Measurements from ENCODE around the gene RDX. TPM values are rescaled to one million over a fixed set of nuclear protein-coding genes. Genes with fewer than 3 reads are reported as not detected.
A peak's percentile ranks its signal among the peaks of the same experiment; 100 is the strongest.
"Not testable (repeated sequence)": the region's sequence is repeated elsewhere in the genome, so short reads cannot be mapped to it uniquely, and the experiment has no call there.

RDX gene
- total RNA-seq, 4 donors from 2014 or later: 35.3 to 62.9 (median 51.7) TPM

GRCh38 chr11:110219006-110219785 lies 77.2 kb downstream of the RDX start:
- TF ChIP-seq POLR2A (IDR thresholded peaks at IDR 0.05) (no peak), CTCF (IDR thresholded peaks at IDR 0.05) (no peak)
- 93 to 94% methylated on average over 4 of the region's 4 CpGs for WGBS, 2 donors
- intact Hi-C loops (cut with DNase I): no loop called here

GRCh38 chr11:110217936-110218335 lies 78.5 kb downstream of the RDX start:
- DNase-seq: no peak
- Histone ChIP-seq H3K36me3 (peaks cover 0 to 9% (median 0%) of the 10 kb centered on the region in 3 donors), H3K27me3 (no peaks in the 10 kb centered on the region), H3K4me3 (no peak overlapping the region), H3K9me3 (no peaks in the 10 kb centered on the region), H3K27ac (no peak overlapping the region), H3K4me1 (no peaks in the 10 kb centered on the region)
- TF ChIP-seq POLR2A (IDR thresholded peaks at IDR 0.05): no peak
- no peak for TF ChIP-seq CTCF (IDR thresholded peaks at IDR 0.05)
- WGBS, 2 donors: 54 to 71% methylated on average over 3 of the region's 3 CpGs
- intact Hi-C loops (cut with DNase I): no loop called here

More at GRCh38 chr11:110219006-110219785, 77.2 kb downstream of the RDX start:
- DNase-seq: no peak
- Histone ChIP-seq H3K27ac (no peak overlapping the region), H3K36me3 (peaks cover 0 to 13% (median 0%) of the 10 kb centered on the region in 3 donors), H3K4me3 (no peak overlapping the region), H3K9me3 (no peaks in the 10 kb centered on the region), H3K27me3 (no peaks in the 10 kb centered on the region), H3K4me1 (no peaks in the 10 kb centered on the region)

GRCh38 chr11:110217223-110217877 lies 79.1 kb downstream of the RDX start:
- intact Hi-C loops (cut with DNase I): no loop called here
- DNase-seq: no peak
- WGBS, 2 donors: 76 to 83% methylated on average over 11 to 12 of the region's 12 CpGs

GRCh38 chr11:110209313-110209694 lies 87.1 kb downstream of the RDX start:
- DNase-seq; H3K27ac ChIP-seq; H3K9me3 ChIP-seq; H3K4me1 ChIP-seq; H3K36me3 ChIP-seq; intact Hi-C loops (cut with DNase I); H3K27me3 ChIP-seq: not testable (repeated sequence)
- WGBS, 2 donors: no CpG with 5 or more reads among the region's 14 CpGs
- H3K4me3 ChIP-seq: peak overlapping the region; percentile 16 to 60 (median 36)

More at GRCh38 chr11:110217223-110217877, 79.1 kb downstream of the RDX start:
- TF ChIP-seq POLR2A (IDR thresholded peaks at IDR 0.05) (no peak), CTCF (IDR thresholded peaks at IDR 0.05) (no peak)
- no peaks in the 10 kb centered on the region for H3K4me1 ChIP-seq
- no peak overlapping the region for H3K4me3 ChIP-seq
- H3K36me3 ChIP-seq: peaks cover 0 to 9% (median 0%) of the 10 kb centered on the region in 3 donors
- H3K27ac ChIP-seq: no peak overlapping the region
- no peaks in the 10 kb centered on the region for H3K9me3 ChIP-seq
- H3K27me3 ChIP-seq: no peaks in the 10 kb centered on the region

- H3K9me3 ChIP-seq; DNase-seq; H3K27ac ChIP-seq; H3K27me3 ChIP-seq; H3K4me1 ChIP-seq; H3K36me3 ChIP-seq; intact Hi-C loops (cut with DNase I): not testable (repeated sequence)
- WGBS, 2 donors: 58 to 61% methylated on average over 11 to 17 of the region's 29 CpGs
- peak in 1 of 6 experiments; percentile 14 for TF ChIP-seq CTCF (IDR thresholded peaks at IDR 0.05)
- peak overlapping the region; percentile 16 to 60 (median 36) for H3K4me3 ChIP-seq
Measured at GRCh38 chr11:110208678-110209312, 87.6 kb downstream of the RDX start.

All from esophagus squamous epithelium (tissue), 5 donors.